Mucosa of descending colon (tissue), 3 donors: ENCODE data around the gene BTBD9. TPM values are rescaled to one million over a fixed set of nuclear protein-coding genes. Genes with fewer than 3 reads are reported as not detected.

ENCODE experiments used
- ATAC-seq: fragments of 200-7000 bp; cut with Tn5 transposase; one replicate; pipeline ENCODE4 v1.9.1; 2020; ENCODE audit warnings: mild to moderate bottlenecking, moderate library complexity
- DNase-seq, 3 donors: peaks; one replicate each; pipeline ENCODE4 v3.0.0-alpha.2; 2020
- H3K36me3 ChIP-seq: fragments of 200-600 bp; one replicate; pipeline ENCODE4 v1.8.0; 2021; ENCODE audit warnings: low read depth, mild to moderate bottlenecking
- H3K4me1 ChIP-seq: fragments of 200-600 bp; one replicate; pipeline ENCODE4 v1.8.0; 2021; ENCODE audit warnings: low read depth, mild to moderate bottlenecking
- H3K4me3 ChIP-seq: fragments of 200-600 bp; one replicate; pipeline ENCODE4 v1.8.0; 2021; ENCODE audit warnings: mild to moderate bottlenecking
- H3K9me3 ChIP-seq: fragments of 200-600 bp; one replicate; pipeline ENCODE4 v1.8.0; 2021; ENCODE audit warnings: mild to moderate bottlenecking
- intact Hi-C, 2 donors: fragments of 100-400 bp; cut with DNase I in 1 of 2; cut with micrococcal nuclease in 1 of 2; formaldehyde crosslinking; loops; one replicate each; pipeline versions ENCODE4 v1.11.0 to v1.11.1; 2022; cut with DNase I, micrococcal nuclease
- total RNA-seq, 3 donors: library from RNA; stranded (reverse); fragmentation: NEBNext Ultra II Directional in 2 of 3; extraction: Animal tissue kit (Norgen Biotek cat#: 25700) in 2 of 3; gene quantifications; one replicate each; pipeline versions ENCODE4 v1.2.1 to v1.2.4, GENCODE V29; 2021 to 2023
- TF ChIP-seq, protein P1 (sequence below): fragments of 200-600 bp; IDR thresholded peaks from one replicate; pipeline ENCODE4 v1.8.0; 2022; ENCODE audit warnings: antibody characterized with exemption, mild to moderate bottlenecking
- donor health status: DM: no; HTN: no; CAD: no; lungs with moderate emphysema.
- donor health status: DM: no; HTN: no; CAD: no.
- donor health status: DM: no; HTN: yes; CAD: no.

The BTBD9 gene
- total RNA-seq, 3 donors from 2014 or later: 22.4 to 38.8 (median 23.9) TPM

DNA sequence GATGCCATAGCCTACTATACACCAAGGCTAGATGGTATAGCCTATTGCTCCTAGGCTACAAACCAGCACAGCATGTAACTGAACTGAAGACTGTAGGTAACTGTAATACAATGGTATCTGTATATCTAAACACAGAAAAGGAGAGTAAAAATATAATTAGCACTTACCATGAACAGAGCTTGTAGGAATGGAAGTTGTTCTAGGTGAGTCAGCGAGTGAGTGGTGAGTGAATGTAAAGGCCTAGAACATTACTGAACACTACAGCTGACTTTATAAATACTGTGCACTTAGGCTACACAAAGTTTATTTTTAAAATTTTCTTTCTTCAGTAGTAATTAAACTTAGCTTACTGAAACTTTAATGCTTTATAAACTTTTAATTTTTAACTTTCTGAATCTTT, 129.5 kb downstream of the BTBD9 start:
- H3K4me1 ChIP-seq: no peaks in the 10 kb centered on the region
- ATAC-seq (no peak), DNase-seq (no peak)
- no peak overlapping the region for H3K4me3 ChIP-seq
- intact Hi-C loops: no loop called here
- TF ChIP-seq, protein P1, sequence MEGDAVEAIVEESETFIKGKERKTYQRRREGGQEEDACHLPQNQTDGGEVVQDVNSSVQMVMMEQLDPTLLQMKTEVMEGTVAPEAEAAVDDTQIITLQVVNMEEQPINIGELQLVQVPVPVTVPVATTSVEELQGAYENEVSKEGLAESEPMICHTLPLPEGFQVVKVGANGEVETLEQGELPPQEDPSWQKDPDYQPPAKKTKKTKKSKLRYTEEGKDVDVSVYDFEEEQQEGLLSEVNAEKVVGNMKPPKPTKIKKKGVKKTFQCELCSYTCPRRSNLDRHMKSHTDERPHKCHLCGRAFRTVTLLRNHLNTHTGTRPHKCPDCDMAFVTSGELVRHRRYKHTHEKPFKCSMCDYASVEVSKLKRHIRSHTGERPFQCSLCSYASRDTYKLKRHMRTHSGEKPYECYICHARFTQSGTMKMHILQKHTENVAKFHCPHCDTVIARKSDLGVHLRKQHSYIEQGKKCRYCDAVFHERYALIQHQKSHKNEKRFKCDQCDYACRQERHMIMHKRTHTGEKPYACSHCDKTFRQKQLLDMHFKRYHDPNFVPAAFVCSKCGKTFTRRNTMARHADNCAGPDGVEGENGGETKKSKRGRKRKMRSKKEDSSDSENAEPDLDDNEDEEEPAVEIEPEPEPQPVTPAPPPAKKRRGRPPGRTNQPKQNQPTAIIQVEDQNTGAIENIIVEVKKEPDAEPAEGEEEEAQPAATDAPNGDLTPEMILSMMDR: no peak
- no peaks in the 10 kb centered on the region for H3K36me3 ChIP-seq
- H3K9me3 ChIP-seq: no peaks in the 10 kb centered on the region

DNA sequence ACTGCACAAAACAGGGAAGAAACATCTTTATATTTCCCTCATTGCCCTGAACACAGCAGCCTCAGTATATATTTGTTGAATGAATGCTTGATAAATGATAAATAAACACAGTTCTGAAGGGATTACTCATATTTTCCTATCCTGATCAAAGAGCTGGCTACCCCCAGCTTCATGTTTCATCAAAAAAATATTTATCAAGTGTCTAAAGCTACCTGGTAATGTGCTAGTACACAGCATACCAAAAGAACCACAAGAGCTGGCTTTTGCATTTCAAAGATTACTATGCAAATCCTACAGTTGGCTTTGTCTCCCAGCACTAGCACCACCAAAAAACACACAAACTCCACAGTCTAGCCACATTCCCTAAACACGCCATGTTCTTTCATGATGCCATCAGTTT, 130.0 kb downstream of the BTBD9 start:
- Histone ChIP-seq H3K4me3 (no peak overlapping the region), H3K9me3 (no peaks in the 10 kb centered on the region), H3K4me1 (no peaks in the 10 kb centered on the region), H3K36me3 (no peaks in the 10 kb centered on the region)
- intact Hi-C loops: no loop called here
- ATAC-seq: no peak
- DNase-seq: no peak
- TF ChIP-seq, protein P1: no peak

DNA sequence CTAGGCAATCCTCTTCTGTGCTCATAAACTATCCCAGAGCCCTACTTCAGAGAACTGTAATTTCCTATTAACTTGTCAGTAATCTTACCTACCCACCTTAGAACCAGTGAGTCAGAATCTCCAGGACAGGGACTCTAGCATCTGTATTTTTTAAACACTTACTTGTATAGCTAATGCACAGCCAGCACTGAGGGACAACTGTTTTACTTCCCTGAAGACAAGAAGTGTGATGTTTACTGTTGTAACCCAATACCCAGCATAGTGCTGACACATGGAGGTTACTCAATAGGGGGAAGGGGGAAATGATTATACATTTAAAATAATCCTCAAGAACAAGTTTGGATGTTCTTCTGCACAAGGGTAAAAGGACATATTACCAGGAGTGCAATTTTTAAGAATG, 130.8 kb downstream of the BTBD9 start:
- Histone ChIP-seq H3K4me3 (no peak overlapping the region), H3K9me3 (no peaks in the 10 kb centered on the region), H3K36me3 (no peaks in the 10 kb centered on the region), H3K4me1 (no peaks in the 10 kb centered on the region)
- ATAC-seq: no peak
- TF ChIP-seq, protein P1: no peak
- intact Hi-C loops: no loop called here
- DNase-seq: no peak

DNA sequence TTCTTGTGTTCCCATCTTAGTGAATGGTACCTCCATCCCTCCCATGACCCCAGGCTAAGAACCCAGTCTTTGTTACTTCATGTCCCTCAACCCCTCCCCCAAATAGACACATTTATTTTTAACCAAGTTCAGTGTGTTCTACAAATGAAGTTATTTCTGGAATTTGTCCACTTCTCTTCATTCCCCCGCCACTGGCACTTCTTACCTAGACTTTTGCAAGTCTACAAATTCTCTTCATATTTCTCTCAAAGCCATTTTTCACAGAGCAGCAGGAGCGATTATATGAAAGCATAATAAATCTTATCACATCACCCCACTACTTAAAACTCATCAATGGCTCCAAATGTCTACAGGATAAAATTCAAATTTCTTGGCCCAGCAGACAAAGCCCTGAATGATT, 131.4 kb downstream of the BTBD9 start:
- intact Hi-C loops: no loop called here
- H3K36me3 ChIP-seq: no peaks in the 10 kb centered on the region
- no peak for ATAC-seq
- no peaks in the 10 kb centered on the region for H3K9me3 ChIP-seq
- no peak for DNase-seq
- TF ChIP-seq, protein P1: no peak
- no peak overlapping the region for H3K4me3 ChIP-seq
- no peaks in the 10 kb centered on the region for H3K4me1 ChIP-seq

DNA sequence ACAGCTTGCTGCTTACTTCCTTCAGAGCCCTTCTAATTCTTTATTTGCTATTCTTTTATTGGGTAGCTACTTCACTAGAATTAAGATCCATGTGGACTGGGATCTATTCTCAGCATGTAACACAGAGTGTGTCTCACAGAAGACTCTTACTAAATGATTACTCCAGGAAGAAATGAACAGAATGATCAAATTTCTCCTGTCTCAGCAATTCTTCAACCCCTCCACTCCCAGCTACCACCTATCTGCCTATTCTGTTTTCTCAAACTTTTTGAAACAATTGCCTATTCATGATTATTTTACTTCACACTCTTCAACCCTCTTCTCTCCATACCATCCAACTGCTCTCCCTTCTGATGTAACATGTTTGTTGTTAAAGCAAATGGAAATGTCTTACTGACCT, 132.6 kb downstream of the BTBD9 start:
- DNase-seq (no peak), ATAC-seq (no peak)
- Histone ChIP-seq H3K4me3 (no peak overlapping the region), H3K4me1 (no peaks in the 10 kb centered on the region), H3K36me3 (no peaks in the 10 kb centered on the region), H3K9me3 (no peaks in the 10 kb centered on the region)
- TF ChIP-seq, protein P1: no peak
- intact Hi-C loops: no loop called here

DNA sequence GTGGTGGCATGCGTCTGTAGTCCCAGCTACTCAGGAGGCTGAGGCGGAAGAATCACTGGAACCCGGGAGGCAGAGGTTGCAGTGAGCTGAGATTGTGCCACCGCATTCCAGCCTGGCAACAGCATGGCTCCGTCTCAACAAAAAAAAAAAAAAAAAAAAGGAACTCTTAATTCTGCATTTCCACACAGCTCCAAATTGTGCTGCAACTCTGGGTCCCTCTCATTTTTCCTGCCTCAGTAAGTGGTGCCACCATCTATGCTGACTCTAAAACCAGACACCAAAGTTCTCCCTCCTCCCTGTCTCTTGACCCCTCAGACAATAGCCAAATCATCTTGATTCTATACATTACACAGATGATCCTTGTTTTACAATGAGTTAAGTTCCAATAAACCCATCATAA, 133.9 kb downstream of the BTBD9 start:
- Histone ChIP-seq H3K4me3 (no peak overlapping the region), H3K9me3 (no peaks in the 10 kb centered on the region), H3K36me3 (no peaks in the 10 kb centered on the region), H3K4me1 (no peaks in the 10 kb centered on the region)
- intact Hi-C loops: no loop called here
- ATAC-seq: no peak
- no peak for DNase-seq
- TF ChIP-seq, protein P1: no peak
